Neural progenitor cell (in vitro differentiated cells): ENCODE data around the gene ANGEL1. TPM values are rescaled to one million over a fixed set of nuclear protein-coding genes. Genes with fewer than 3 reads are reported as not detected.

ENCODE experiments used
- DNase-seq: peaks from one replicate; pipeline ENCODE4 v3.0.0-alpha.2; 2016; ENCODE audit warnings: low spot score
- H2AFZ ChIP-seq: fragments of 200-600 bp; sonication (generic); replicated peaks from 2 replicates; pipeline ENCODE4 v1.6.1; 2016; ENCODE audit warnings: antibody characterized with exemption
- H3F3A ChIP-seq: fragments of 200-600 bp; sonication (generic); 2 replicates; pipeline ENCODE4 v1.6.1; 2016; ENCODE audit warnings: antibody characterized with exemption, low read depth
- H3K27ac ChIP-seq: fragments of 200-600 bp; sonication (generic); 2 replicates; pipeline ENCODE4 v1.5.1; 2016; ENCODE audit warnings: mild to moderate bottlenecking
- H3K27me3 ChIP-seq: fragments of 200-600 bp; sonication (generic); 2 replicates; pipeline ENCODE4 v1.6.1; 2016; ENCODE audit warnings: mild to moderate bottlenecking, moderate library complexity
- H3K36me3 ChIP-seq: fragments of 200-600 bp; sonication (generic); 2 replicates; pipeline ENCODE4 v1.5.1; 2016
- H3K4me1 ChIP-seq: fragments of 200-600 bp; sonication (generic); 2 replicates; pipeline ENCODE4 v1.6.1; 2016; ENCODE audit warnings: mixed run types
- H3K4me2 ChIP-seq: fragments of 200-600 bp; sonication (generic); 2 replicates; pipeline ENCODE4 v1.6.1; 2016
- H3K4me3 ChIP-seq: fragments of 200-600 bp; sonication (generic); 2 replicates; pipeline ENCODE4 v1.5.1; 2016
- H3K79me2 ChIP-seq: fragments of 200-600 bp; sonication (generic); 2 replicates; pipeline ENCODE4 v1.6.1; 2016; ENCODE audit warnings: low read depth
- H3K9ac ChIP-seq: fragments of 200-600 bp; sonication (generic); 2 replicates; pipeline ENCODE4 v1.6.1; 2016
- H3K9me3 ChIP-seq: fragments of 200-600 bp; sonication (generic); 2 replicates; pipeline ENCODE4 v1.5.1; 2016; ENCODE audit warnings: low read depth
- H4K20me1 ChIP-seq: fragments of 200-600 bp; sonication (generic); 2 replicates; pipeline ENCODE4 v1.6.1; 2016; ENCODE audit warnings: low read depth
- H3K27ac Mint-ChIP-seq: 3 replicates; pipeline ENCODE4 v1.8.0; 2021; ENCODE audit warnings: mixed read lengths
- H3K27me3 Mint-ChIP-seq: 2 replicates; pipeline ENCODE4 v1.8.0; 2022; ENCODE audit warnings: low read depth, mild to moderate bottlenecking, inconsistent platforms, moderate library complexity, mixed read lengths; ENCODE audit not compliant: insufficient read depth
- H3K36me3 Mint-ChIP-seq: 3 replicates; pipeline ENCODE4 v1.8.0; 2021; ENCODE audit warnings: mixed read lengths
- H3K4me1 Mint-ChIP-seq: 3 replicates; pipeline ENCODE4 v1.8.0; 2021; ENCODE audit warnings: mixed read lengths
- H3K4me3 Mint-ChIP-seq: 3 replicates; pipeline ENCODE4 v1.8.0; 2021; ENCODE audit warnings: mild to moderate bottlenecking, moderate library complexity, mixed read lengths
- H3K9me3 Mint-ChIP-seq: 3 replicates; pipeline ENCODE4 v1.8.0; 2020; ENCODE audit warnings: mixed read lengths
- CTCF ChIP-seq: fragments of 200-600 bp; sonication (generic); IDR thresholded peaks from 2 replicates; pipeline ENCODE4 v1.5.1; 2017; ENCODE audit warnings: antibody characterized with exemption, mild to moderate bottlenecking
- EZH2 ChIP-seq: fragments of 200-600 bp; sonication (generic); IDR thresholded peaks from 2 replicates; pipeline ENCODE4 v1.6.1; 2017; ENCODE audit warnings: antibody characterized with exemption, mild to moderate bottlenecking, moderate library complexity
- EZH2phosphoT487 ChIP-seq: fragments of 200-600 bp; sonication (generic); IDR thresholded peaks from 2 replicates; pipeline ENCODE4 v1.6.1; 2017; ENCODE audit warnings: antibody characterized with exemption
- total RNA-seq: library from RNA; depleted of rRNA; stranded (reverse); fragments of >200 nt; gene quantifications from 2 replicates; pipeline ENCODE4 v1.2.3, GENCODE V29; 2015; ENCODE audit warnings: low replicate concordance

Gene ANGEL1
- total RNA-seq, 1 donor from 2014 or later: 23.2 TPM

- H4K20me1 ChIP-seq: no peaks in the 10 kb centered on the region
- peaks cover 11% of the 10 kb centered on the region for H3K4me1 ChIP-seq
- no peaks in the 10 kb centered on the region for H3K36me3 ChIP-seq
- no peak overlapping the region for H3K27ac ChIP-seq
- peaks cover 33% of the 10 kb centered on the region for H3K79me2 ChIP-seq
- peaks cover 6% of the 10 kb centered on the region for H3F3A ChIP-seq
- H3K9me3 Mint-ChIP-seq: no peaks in the 10 kb centered on the region
- H3K9ac ChIP-seq: no peak overlapping the region
- no peak overlapping the region for H3K4me2 ChIP-seq
- no peak for DNase-seq
- H3K4me3 Mint-ChIP-seq: no peak overlapping the region
- no peaks in the 10 kb centered on the region for H3K9me3 ChIP-seq
- no peak overlapping the region for H3K27ac Mint-ChIP-seq
- H2AFZ ChIP-seq: no peak overlapping the region
- H3K4me1 Mint-ChIP-seq: peaks cover 16% of the 10 kb centered on the region
- H3K27me3 Mint-ChIP-seq: no peaks in the 10 kb centered on the region
- no peaks in the 10 kb centered on the region for H3K27me3 ChIP-seq
- H3K4me3 ChIP-seq: no peak overlapping the region
- H3K36me3 Mint-ChIP-seq: peaks cover 18% of the 10 kb centered on the region
- TF ChIP-seq EZH2phosphoT487: no peak
- no peak for TF ChIP-seq CTCF
- no peak for TF ChIP-seq EZH2
These were observed 4.7 kb downstream of the ANGEL1 start for GRCh38 chr14:76808011-76808410.

GRCh38 chr14:76806446-76806845, 6.2 kb downstream of the ANGEL1 start:
- H3K9me3 ChIP-seq: no peaks in the 10 kb centered on the region
- H3K4me1 ChIP-seq: peaks cover 7% of the 10 kb centered on the region
- H2AFZ ChIP-seq: no peak overlapping the region
- Mint-ChIP-seq H3K4me3 (no peak overlapping the region), H3K9me3 (no peaks in the 10 kb centered on the region), H3K4me1 (peaks cover 11% of the 10 kb centered on the region), H3K36me3 (peaks cover 29% of the 10 kb centered on the region), H3K27ac (no peak overlapping the region), H3K27me3 (no peaks in the 10 kb centered on the region)
- no peak overlapping the region for H3K27ac ChIP-seq
- no peak for DNase-seq
- H3K4me3 ChIP-seq: no peak overlapping the region
- TF ChIP-seq CTCF (no peak), EZH2phosphoT487 (no peak), EZH2 (no peak)
- H4K20me1 ChIP-seq: no peaks in the 10 kb centered on the region
- H3K4me2 ChIP-seq: no peak overlapping the region
- no peaks in the 10 kb centered on the region for H3K27me3 ChIP-seq
- H3K9ac ChIP-seq: no peak overlapping the region
- no peaks in the 10 kb centered on the region for H3K36me3 ChIP-seq
- peaks cover 25% of the 10 kb centered on the region for H3K79me2 ChIP-seq
- no peaks in the 10 kb centered on the region for H3F3A ChIP-seq

- DNase-seq: no peak
- Mint-ChIP-seq H3K9me3 (peaks cover 3% of the 10 kb centered on the region), H3K4me1 (no peaks in the 10 kb centered on the region), H3K27me3 (peaks cover 2% of the 10 kb centered on the region), H3K4me3 (no peak overlapping the region), H3K27ac (no peak overlapping the region), H3K36me3 (peaks cover 41% of the 10 kb centered on the region)
- Histone ChIP-seq H3K4me3 (no peak overlapping the region), H3K27ac (no peak overlapping the region), H3K9ac (no peak overlapping the region), H3F3A (no peaks in the 10 kb centered on the region), H3K4me2 (no peak overlapping the region), H3K27me3 (no peaks in the 10 kb centered on the region), H4K20me1 (no peaks in the 10 kb centered on the region), H3K79me2 (no peaks in the 10 kb centered on the region), H3K9me3 (no peaks in the 10 kb centered on the region), H3K4me1 (no peaks in the 10 kb centered on the region), H3K36me3 (no peaks in the 10 kb centered on the region), H2AFZ (no peak overlapping the region)
- TF ChIP-seq EZH2phosphoT487 (no peak), EZH2 (no peak), CTCF (no peak)
These were observed 18.7 kb downstream of the ANGEL1 start for GRCh38 chr14:76793956-76794355.
